Cerebellar nuclear complex (tissue), 1 donor: ENCODE data around the gene TSPAN5.
"Not testable (repeated sequence)": the region's sequence is repeated elsewhere in the genome, so short reads cannot be mapped to it uniquely, and the experiment has no call there.

Source experiments
- DNase-seq, 2 experiments: peaks; one replicate each; lab custom pipeline; 2025; lab: John Stamatoyannopoulos, UW

Gene TSPAN5

GRCh38 chr4:98461121-98461865 is 197.1 kb downstream of the TSPAN5 start:
- DNase-seq = not testable (repeated sequence)

GRCh38 chr4:98457422-98457821 is 201.0 kb downstream of the TSPAN5 start:
- not testable (repeated sequence) for DNase-seq

- no peak for DNase-seq
These were observed 206.3 kb downstream of the TSPAN5 start for GRCh38 chr4:98452091-98452490.

- no peak for DNase-seq
These were observed 209.5 kb downstream of the TSPAN5 start for GRCh38 chr4:98448908-98449307.

- DNase-seq = no peak
These were observed 210.8 kb downstream of the TSPAN5 start for GRCh38 chr4:98447648-98448047.

- no peak for DNase-seq
These were observed 211.7 kb downstream of the TSPAN5 start for GRCh38 chr4:98446499-98447375.

DNA sequence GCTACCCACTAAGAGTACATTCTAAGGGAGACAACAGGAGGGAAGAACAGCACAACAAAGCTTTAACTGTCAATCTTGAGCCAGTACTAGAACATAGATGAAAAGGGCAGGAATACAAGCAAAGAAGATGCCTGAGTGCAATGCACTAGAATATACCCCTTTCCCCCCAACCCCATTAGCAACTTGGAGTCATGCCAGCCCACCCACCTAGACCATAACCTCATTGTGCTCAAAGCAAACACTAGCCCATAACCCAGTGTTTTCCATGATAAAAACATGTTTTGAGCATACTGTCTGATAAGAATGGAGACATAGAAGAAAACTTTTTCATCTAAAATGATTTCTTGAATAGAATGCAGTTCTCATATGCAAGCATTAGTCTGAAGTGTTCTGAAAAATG is 214.0 kb downstream of the TSPAN5 start:
- DNase-seq = no peak

GRCh38 chr4:98434816-98435215 is 223.6 kb downstream of the TSPAN5 start:
- DNase-seq = no peak

- no peak for DNase-seq
These were observed 224.7 kb downstream of the TSPAN5 start for GRCh38 chr4:98433691-98434090.

DNA sequence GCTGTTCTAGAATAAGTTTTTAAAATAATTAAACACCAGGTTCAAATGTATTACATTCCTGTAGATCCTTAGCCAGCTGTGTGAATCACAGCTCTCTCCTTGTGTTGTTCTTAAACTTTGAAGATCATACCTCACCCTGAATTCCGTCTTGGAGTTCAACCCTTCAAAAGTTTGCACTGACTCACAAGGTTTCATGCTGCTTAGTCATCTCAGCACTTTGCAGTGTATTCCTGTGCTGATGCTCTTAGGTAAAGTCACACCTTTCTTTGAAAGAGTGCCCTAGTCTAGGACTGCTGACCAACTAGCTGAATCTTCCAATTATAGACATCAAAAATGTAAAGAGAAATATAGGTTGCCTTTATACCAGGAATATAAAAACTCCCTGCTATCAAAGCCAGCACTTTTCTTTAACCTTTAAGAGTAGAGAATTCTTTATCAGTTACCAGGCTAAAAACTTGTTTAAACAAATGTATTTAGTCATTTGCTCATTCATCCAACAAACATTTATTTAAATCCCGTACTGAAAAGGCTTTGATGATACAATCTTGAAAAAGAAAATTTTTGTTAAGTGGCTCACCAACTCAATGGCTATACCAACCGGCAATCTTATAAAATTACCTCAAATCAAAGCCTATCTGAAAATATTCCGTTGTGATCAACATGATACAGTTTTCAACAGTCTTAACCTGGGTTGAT is 227.6 kb downstream of the TSPAN5 start:
- DNase-seq = no peak

DNA sequence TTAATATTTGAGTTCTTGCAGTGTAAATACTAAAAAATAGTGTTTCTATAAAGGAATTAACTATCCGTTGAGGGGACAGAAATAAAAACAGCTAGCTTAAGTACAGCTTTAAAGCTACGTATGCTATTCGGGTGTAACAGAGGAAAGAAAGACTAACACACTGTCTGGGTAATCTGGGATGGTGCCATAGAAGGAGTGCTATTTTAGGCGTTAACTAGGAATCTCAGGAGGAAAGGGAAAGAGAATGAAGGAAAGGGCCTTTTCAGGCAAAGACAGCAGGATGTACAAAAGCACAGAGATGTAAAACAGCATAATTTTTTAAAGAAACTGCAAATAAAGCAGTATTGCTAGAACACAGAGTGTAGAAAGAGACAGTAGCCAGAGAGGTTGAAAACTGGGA is 235.4 kb downstream of the TSPAN5 start:
- no peak for DNase-seq

GRCh38 chr4:98421111-98421510 is 237.3 kb downstream of the TSPAN5 start:
- no peak for DNase-seq
